ENCODE measurements around the gene OXSR1.

Gene OXSR1

DNA sequence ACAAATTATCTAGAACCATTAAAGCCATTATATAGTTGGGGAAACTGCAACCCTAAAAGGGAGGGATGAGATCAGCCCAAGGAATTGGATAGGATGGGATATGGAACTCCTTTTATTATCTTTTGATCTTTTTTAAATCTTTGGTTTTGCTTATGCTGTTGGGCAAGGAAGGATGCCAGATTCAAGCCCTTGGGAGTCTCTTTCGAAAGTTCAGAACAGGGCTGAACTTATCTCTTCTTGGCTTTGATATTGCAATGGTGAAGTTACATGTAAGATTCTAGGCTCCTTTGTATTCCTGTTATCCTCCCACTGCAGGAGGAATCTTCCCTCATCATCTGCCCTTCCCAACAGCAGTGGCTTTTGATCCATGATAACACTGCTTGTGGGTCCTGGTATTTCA, 90.3 kb downstream of the OXSR1 start:
- peaks cover 46% of the 10 kb centered on the region for H3K36me3 ChIP-seq (replicated peaks)
- DNase-seq: no peak
- no peak overlapping the region for H3K4me3 ChIP-seq (ENCODE audit: low read depth, low read length)
- H3K27me3 ChIP-seq (replicated peaks): no peaks in the 10 kb centered on the region
- no peak for TF ChIP-seq CTCF (IDR thresholded peaks at IDR 0.05; ENCODE audit: low read depth, low read length, missing control alignments)
- no peak overlapping the region for H3K27ac ChIP-seq
- in situ Hi-C loops (cut with HindIII; ENCODE audit: low pct_ligation_motif_present, low sequenced_read_pairs): no loop called here

DNA sequence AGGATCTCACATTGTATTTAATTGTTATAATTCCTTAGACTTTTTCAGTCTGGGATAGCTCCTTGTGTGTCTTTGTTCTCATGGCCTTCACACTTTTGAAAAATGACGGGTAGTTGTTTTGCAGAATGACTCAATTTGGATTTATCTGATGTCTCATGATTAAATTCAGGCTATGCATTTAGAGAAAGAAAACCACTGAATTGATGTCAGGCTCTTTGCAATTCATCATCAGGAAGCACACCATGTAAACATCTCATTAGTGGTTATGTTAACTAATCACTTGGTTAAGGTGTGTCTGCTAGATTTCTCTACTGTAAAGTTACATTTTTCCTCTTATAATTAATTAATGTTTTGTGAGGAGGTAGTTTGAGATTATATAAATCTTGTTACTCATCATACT, 92.2 kb downstream of the OXSR1 start:
- DNase-seq: no peak
- Histone ChIP-seq H3K36me3 (replicated peaks) (peaks cover 33% of the 10 kb centered on the region), H3K27ac (no peak overlapping the region), H3K27me3 (replicated peaks) (no peaks in the 10 kb centered on the region), H3K4me3 (ENCODE audit: low read depth, low read length) (no peak overlapping the region)
- in situ Hi-C loops (cut with HindIII; ENCODE audit: low pct_ligation_motif_present, low sequenced_read_pairs): no loop called here
- TF ChIP-seq CTCF (IDR thresholded peaks at IDR 0.05; ENCODE audit: low read depth, low read length, missing control alignments): no peak

DNA sequence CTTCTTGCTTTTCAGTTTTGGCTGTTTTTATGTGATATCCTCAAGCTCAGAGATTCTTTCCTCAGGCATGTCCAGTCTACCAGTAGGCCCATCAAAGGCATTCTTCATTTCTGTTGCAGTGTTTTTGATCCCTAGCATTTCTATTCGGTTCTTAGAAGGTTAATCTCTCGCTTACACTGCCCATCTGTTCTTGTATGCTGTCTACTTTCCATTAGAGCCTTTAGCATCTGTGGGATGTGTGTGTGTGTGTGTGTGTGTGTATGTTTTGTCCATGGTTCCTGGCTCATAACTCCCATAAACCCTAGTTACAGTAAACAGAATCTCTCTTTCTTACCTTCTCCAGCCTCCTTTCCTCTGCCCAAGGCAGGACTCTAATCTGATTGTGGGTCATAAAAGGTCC, 95.1 kb downstream of the OXSR1 start:
- in situ Hi-C loops (cut with HindIII; ENCODE audit: low pct_ligation_motif_present, low sequenced_read_pairs): no loop called here
- H3K27me3 ChIP-seq (replicated peaks): no peaks in the 10 kb centered on the region
- H3K36me3 ChIP-seq (replicated peaks): peaks cover 9% of the 10 kb centered on the region
- no peak for TF ChIP-seq CTCF (IDR thresholded peaks at IDR 0.05; ENCODE audit: low read depth, low read length, missing control alignments)
- DNase-seq: no peak
- no peak overlapping the region for H3K4me3 ChIP-seq (ENCODE audit: low read depth, low read length)
- no peak overlapping the region for H3K27ac ChIP-seq

DNA sequence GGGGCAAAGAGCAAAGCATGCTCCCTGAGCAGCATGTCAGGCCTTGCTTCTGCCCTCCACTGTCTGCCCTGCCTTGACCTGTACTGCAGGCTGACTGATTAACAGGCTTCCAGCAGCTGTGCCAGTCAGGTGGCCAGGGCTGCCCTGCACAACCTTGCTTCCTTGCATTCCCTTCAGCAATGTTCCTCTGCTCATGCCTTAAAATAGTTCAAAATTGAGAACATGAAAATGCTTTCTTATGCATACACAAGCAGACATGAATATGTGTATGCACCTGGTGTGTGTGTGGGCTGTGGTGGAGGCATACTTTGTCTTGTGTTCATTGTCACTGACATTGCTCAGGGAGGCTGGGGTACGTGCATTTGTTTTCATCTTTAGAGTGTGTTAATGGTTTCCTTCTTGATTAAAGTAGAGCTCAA, 99.0 kb downstream of the OXSR1 start:
- Histone ChIP-seq H3K36me3 (replicated peaks) (peaks cover 7% of the 10 kb centered on the region), H3K4me3 (ENCODE audit: low read depth, low read length) (no peak overlapping the region), H3K27me3 (replicated peaks) (no peaks in the 10 kb centered on the region), H3K27ac (no peak overlapping the region)
- in situ Hi-C loops (cut with HindIII; ENCODE audit: low pct_ligation_motif_present, low sequenced_read_pairs): no loop called here
- no peak for DNase-seq
- TF ChIP-seq CTCF (IDR thresholded peaks at IDR 0.05; ENCODE audit: low read depth, low read length, missing control alignments): no peak

- H3K27me3 ChIP-seq (replicated peaks): no peaks in the 10 kb centered on the region
- no peak overlapping the region for H3K27ac ChIP-seq
- H3K4me3 ChIP-seq (ENCODE audit: low read depth, low read length): no peak overlapping the region
- no peak for TF ChIP-seq CTCF (IDR thresholded peaks at IDR 0.05; ENCODE audit: low read depth, low read length, missing control alignments)
- in situ Hi-C loops (cut with HindIII; ENCODE audit: low pct_ligation_motif_present, low sequenced_read_pairs): no loop called here
- peaks cover 7% of the 10 kb centered on the region for H3K36me3 ChIP-seq (replicated peaks)
- DNase-seq: no peak
These were observed 99.4 kb downstream of the OXSR1 start for GRCh38 chr3:38264779-38265178.

DNA sequence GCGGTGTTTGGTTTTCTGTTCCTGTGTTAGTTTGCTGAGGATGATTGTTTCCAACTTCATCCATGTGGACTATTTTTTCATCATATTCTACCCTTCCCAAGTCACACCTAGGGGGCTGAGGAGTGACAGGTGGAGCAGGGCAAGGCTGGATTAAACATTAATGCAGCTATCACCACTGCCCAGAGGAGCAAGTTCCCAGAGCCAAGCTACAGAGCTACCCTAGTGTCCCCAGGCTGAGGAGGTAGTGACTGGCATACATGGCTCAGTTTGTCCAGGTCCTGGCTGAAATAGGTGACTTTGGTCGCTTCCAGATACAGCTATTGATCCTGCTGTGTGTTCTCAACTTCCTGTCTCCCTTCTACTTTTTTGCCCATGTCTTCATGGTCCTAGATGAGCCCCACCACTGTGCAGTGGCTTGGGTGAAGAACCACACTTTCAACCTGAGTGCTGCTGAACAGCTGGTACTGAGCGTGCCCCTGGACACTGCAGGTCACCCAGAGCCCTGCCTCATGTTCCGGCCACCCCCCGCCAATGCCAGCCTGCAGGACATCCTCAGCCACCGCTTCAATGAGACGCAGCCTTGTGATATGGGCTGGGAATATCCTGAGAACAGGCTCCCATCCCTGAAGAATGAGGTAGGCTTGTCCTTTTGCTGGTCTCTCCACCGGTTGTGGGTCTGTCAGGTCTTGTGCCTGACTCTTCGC, 100.4 kb downstream of the OXSR1 start, which contains the start of gene SLC22A13:
Gene SLC22A13 (plus strand): TSS at position 209 of the 704 bp plus-strand sequence. CDS start 49 bp downstream, at position 258.
- in situ Hi-C loops (cut with HindIII; ENCODE audit: low pct_ligation_motif_present, low sequenced_read_pairs): no loop called here
- TF ChIP-seq CTCF (IDR thresholded peaks at IDR 0.05; ENCODE audit: low read depth, low read length, missing control alignments): no peak
- H3K36me3 ChIP-seq (replicated peaks): peaks cover 2% of the 10 kb centered on the region
- H3K27ac ChIP-seq: no peak within 1 kb of the TSS
- no peaks in the 10 kb centered on the region for H3K27me3 ChIP-seq (replicated peaks)
- DNase-seq: no peak
- no peak within 1 kb of the TSS for H3K4me3 ChIP-seq (ENCODE audit: low read depth, low read length)
